HepG2 (cell line): Measurements from ENCODE around the gene CMKLR1. TPM values are rescaled to one million over a fixed set of nuclear protein-coding genes. Genes with fewer than 3 reads are reported as not detected.

ENCODE experiments used
- ATAC-seq: fragments of 200-7000 bp; cut with Tn5 transposase; 3 replicates; pipeline ENCODE4 v1.9.1; 2020; ENCODE audit warnings: mild to moderate bottlenecking, moderate library complexity
- BruUV-seq: library from RNA; stranded (reverse); fragments of 400-500 nt; replicated peaks from 2 replicates; lab custom pipeline; 2021; lab: Mats Ljungman, UMichigan
- CTCF ChIA-PET: fragments of 300-600 bp; formaldehyde crosslinking; extraction: SDS; loops from one replicate; lab custom pipeline; 2021; ENCODE audit warnings: low total read pairs, inconsistent platforms, low intra/inter-chr PET ratio; lab: Yijun Ruan, JAX
- POLR2A ChIA-PET: fragments of 350-600 bp; sonication (Branson Sonifier 250); formaldehyde crosslinking; loops from one replicate; lab custom pipeline; 2020; ENCODE audit warnings: antibody characterized with exemption, inconsistent platforms; lab: Yijun Ruan, JAX
- DNase-seq: peaks from one replicate; pipeline ENCODE4 v3.0.0-alpha.2; 2015; ENCODE audit warnings: low spot score
- FAIRE-seq: peaks from 3 replicates; lab custom pipeline; 2011; peaks lifted over from hg19 to GRCh38; lab: Jason Lieb, UNC
- H2AFZ ChIP-seq: one replicate; pipeline ENCODE4 v1.6.1; 2011; ENCODE audit warnings: low read length, inconsistent platforms
- H3K27ac ChIP-seq: fragments of 300-600 bp; 3 replicates; pipeline ENCODE4 v1.8.0; 2011; ENCODE audit warnings: mixed run types, mild to moderate bottlenecking, mixed read lengths, low read length, inconsistent platforms; ENCODE audit not compliant: insufficient read depth; ENCODE audit errors: extremely low read length
- H3K27me3 ChIP-seq, 2 experiments: fragments of 200-600 bp in 1 of 2; 2 replicates in 1 of 2; 3 replicates in 1 of 2; pipeline versions ENCODE4 v1.6.0 to v1.8.0; 2011; ENCODE audit warnings: low read length in 2 of 2, mild to moderate bottlenecking in 2 of 2, moderate library complexity in 2 of 2, inconsistent platforms in 1 of 2; ENCODE audit not compliant: insufficient read depth in 2 of 2, control insufficient read depth in 1 of 2
- H3K36me3 ChIP-seq, 2 experiments: fragments of 200-600 bp in 1 of 2; replicated peaks in 1 of 2; 2 replicates in 1 of 2; 3 replicates in 1 of 2; pipeline versions ENCODE4 v1.5.1 to v1.8.0; 2011; ENCODE audit warnings: low read length in 2 of 2, inconsistent platforms in 1 of 2; ENCODE audit not compliant: insufficient read depth in 2 of 2, control insufficient read depth in 1 of 2
- H3K4me1 ChIP-seq: 2 replicates; pipeline ENCODE4 v1.5.1; 2012; ENCODE audit warnings: low read length, inconsistent platforms; ENCODE audit not compliant: insufficient read depth
- H3K4me2 ChIP-seq: 2 replicates; pipeline ENCODE4 v1.6.0; 2011; ENCODE audit warnings: low read depth, low read length, inconsistent platforms
- H3K4me3 ChIP-seq, 3 experiments: fragments of 200-600 bp in 1 of 3; sonication (generic), shearing (Covaris generic) in 1 of 3; replicated peaks in 1 of 3; 2 replicates each; pipeline ENCODE4 v1.5.1; 2011 to 2016; ENCODE audit warnings: low read length in 3 of 3, inconsistent platforms in 2 of 3, low read depth in 2 of 3, mild to moderate bottlenecking in 2 of 3, control low read depth in 1 of 3, mixed read lengths in 1 of 3; ENCODE audit not compliant: insufficient read depth in 1 of 3
- H3K79me2 ChIP-seq: one replicate; pipeline ENCODE4 v1.6.1; 2011; ENCODE audit warnings: low read length, inconsistent platforms; ENCODE audit not compliant: insufficient read depth
- H3K9ac ChIP-seq: 2 replicates; pipeline ENCODE4 v1.6.0; 2011; ENCODE audit warnings: mild to moderate bottlenecking, low read depth, low read length, inconsistent platforms; ENCODE audit not compliant: insufficient read depth
- H3K9me3 ChIP-seq: 2 replicates; pipeline ENCODE4 v1.5.1; 2012; ENCODE audit warnings: mild to moderate bottlenecking, low read length
- H4K20me1 ChIP-seq: 2 replicates; pipeline ENCODE4 v1.6.0; 2011; ENCODE audit warnings: inconsistent platforms, mild to moderate bottlenecking, low read length, moderate library complexity; ENCODE audit not compliant: insufficient read depth
- ATF7 ChIP-seq, 2 experiments: fragments of 450-650 bp in 1 of 2; sonication (generic) in 1 of 2; formaldehyde crosslinking in 1 of 2; IDR thresholded peaks; 2 replicates each; pipeline versions ENCODE4 v1.4.0 to v1.6.1; 2016 to 2020; ENCODE audit warnings: antibody characterized with exemption in 1 of 2, mild to moderate bottlenecking in 1 of 2, missing genetic modification reagents in 1 of 2
- CREB1 ChIP-seq, 2 experiments: fragments of 450-650 bp in 1 of 2; IDR thresholded peaks; 2 replicates each; pipeline ENCODE4 v1.6.1; 2016 to 2017; ENCODE audit warnings: control low read depth in 1 of 2, mild to moderate bottlenecking in 1 of 2, missing compliant biosample characterization in 1 of 2, missing genetic modification characterization in 1 of 2
- KAT8 ChIP-seq: IDR thresholded peaks from 2 replicates; pipeline ENCODE4 v1.6.1; 2016; ENCODE audit warnings: missing genetic modification reagents, missing compliant biosample characterization
- MAF1 ChIP-seq: sonication (generic); formaldehyde crosslinking; IDR thresholded peaks from 2 replicates; pipeline ENCODE4 v1.5.0; 2020; ENCODE audit warnings: missing genetic modification reagents, borderline replicate concordance
- MTA3 ChIP-seq: sonication (generic); formaldehyde crosslinking; IDR thresholded peaks from 2 replicates; pipeline ENCODE4 v1.4.0; 2020; ENCODE audit warnings: missing genetic modification reagents
- PCBP1 ChIP-seq: fragments of 200-400 bp; formaldehyde crosslinking; IDR thresholded peaks from 2 replicates; pipeline ENCODE4 v1.6.1; 2017; ENCODE audit warnings: mild to moderate bottlenecking, low read depth, low read length, borderline replicate concordance
- SALL2 ChIP-seq: sonication (generic); formaldehyde crosslinking; IDR thresholded peaks from 2 replicates; pipeline ENCODE4 v1.8.1; 2023; ENCODE audit warnings: mild to moderate bottlenecking, missing genetic modification reagents, inconsistent platforms
- STAT5B ChIP-seq: sonication (generic); formaldehyde crosslinking; IDR thresholded peaks from 2 replicates; pipeline ENCODE4 v1.4.0; 2020; ENCODE audit warnings: missing genetic modification reagents
- ZBTB26 ChIP-seq: IDR thresholded peaks from 2 replicates; pipeline ENCODE4 v1.6.1; 2016; ENCODE audit warnings: missing compliant biosample characterization, missing genetic modification reagents, borderline replicate concordance
- ZBTB34 ChIP-seq: sonication (generic); formaldehyde crosslinking; IDR thresholded peaks from 2 replicates; pipeline ENCODE4 v1.8.0; 2022; ENCODE audit warnings: mild to moderate bottlenecking, missing genetic modification reagents
- ZNF441 ChIP-seq: sonication (generic); formaldehyde crosslinking; IDR thresholded peaks from 2 replicates; pipeline ENCODE4 v1.7.0; 2021; ENCODE audit warnings: missing genetic modification reagents, borderline replicate concordance
- ZNF775 ChIP-seq: sonication (generic); formaldehyde crosslinking; IDR thresholded peaks from 2 replicates; pipeline ENCODE4 v1.4.0; 2020; ENCODE audit warnings: missing genetic modification reagents, mild to moderate bottlenecking, moderate library complexity, borderline replicate concordance
- ZSCAN25 ChIP-seq: sonication (generic); formaldehyde crosslinking; IDR thresholded peaks from 2 replicates; pipeline ENCODE4 v1.8.0; 2022; ENCODE audit warnings: mild to moderate bottlenecking, missing genetic modification reagents
- WGBS: methylation state at CpG from one replicate; pipeline ENCODE4 v1.1.6; 2017; ENCODE audit warnings: low lambda C conversion rate; 5-methylcytosine and 5-hydroxymethylcytosine counted together
- in situ Hi-C: cut with HindIII; loops from 2 replicates; pipeline ENCODE4 v1.10.0; 2017; ENCODE audit warnings: low pct_unique_long_range_greater_than_20kb; ENCODE audit not compliant: extremely low pct_ligation_motif_present
- intact Hi-C: fragments of 100-400 bp; cut with micrococcal nuclease; formaldehyde crosslinking; loops from one replicate; pipeline ENCODE4 v1.10.0; 2022; ENCODE audit not compliant: unreplicated experiment
- polyA plus RNA-seq, 8 experiments: library from polyadenylated mRNA; depleted of rRNA in 3 of 8; stranded (reverse) in 7 of 8; unstranded in 1 of 8; fragments of >200 nt; fragmentation: Illumina TruSeq in 4 of 8; extraction: Trizol in 4 of 8; gene quantifications; 2 replicates each; pipeline versions ENCODE4 v1.2.1 to v1.2.3, GENCODE V29; 2011 to 2016; ENCODE audit warnings: low read depth in 4 of 8, missing spikeins in 1 of 8, mixed read lengths in 1 of 8; ENCODE audit not compliant: insufficient read depth in 1 of 8
- total RNA-seq, 5 experiments: library from RNA; depleted of rRNA; stranded (reverse); fragments of >200 nt; fragmentation: Illumina TruSeq; extraction: Trizol; gene quantifications; 2 replicates each; pipeline ENCODE4 v1.2.3, GENCODE V29; 2016; ENCODE audit warnings: low read depth in 1 of 5
- TF ChIP-seq, protein P1 (sequence below): sonication (generic); formaldehyde crosslinking; IDR thresholded peaks from 2 replicates; pipeline ENCODE4 v1.4.0; 2020; ENCODE audit warnings: missing genetic modification reagents, borderline replicate concordance

The CMKLR1 gene
- total and polyA plus RNA-seq, 2 of the 13 experiments (the other 11 are each of a cell fraction or from before 2014, with no cell fraction given) = not detected

- BruUV-seq = no TSS peak
- CTCF ChIA-PET = no interaction called here
- no peaks in the 10 kb centered on the region for H4K20me1 ChIP-seq
Observed at GRCh38 chr12:108260039-108260438, 79.1 kb downstream of the CMKLR1 start.

DNA sequence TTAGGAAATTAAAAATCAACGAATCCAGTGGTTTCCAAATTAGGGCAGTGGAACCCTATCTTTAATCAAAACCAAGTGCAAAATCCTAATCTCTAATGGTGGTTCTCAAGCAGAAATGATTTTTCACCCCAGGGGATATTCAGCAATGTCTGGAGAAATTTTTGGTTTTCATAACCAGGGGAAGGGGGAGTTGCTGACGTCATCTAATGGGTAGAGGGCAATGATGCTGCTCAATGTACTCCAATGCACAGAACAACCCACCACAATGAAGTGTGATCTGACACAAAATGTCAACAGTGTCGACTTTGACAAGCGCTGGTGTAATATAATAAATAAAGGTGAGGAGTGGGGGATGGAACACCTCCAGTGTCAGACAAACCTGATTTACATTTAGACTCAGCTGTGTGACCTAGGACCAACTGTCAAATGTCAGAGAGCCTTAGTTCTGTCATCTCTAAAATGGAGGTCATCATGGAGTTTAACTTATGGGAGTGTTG lies 81.5 kb downstream of the CMKLR1 start:
- Histone ChIP-seq H3K4me3 (no peak overlapping the region), H3K79me2 (no peaks in the 10 kb centered on the region), H4K20me1 (no peaks in the 10 kb centered on the region), H3K9ac (no peak overlapping the region), H3K9me3 (no peaks in the 10 kb centered on the region), H3K27me3 (peaks cover 0 to 9% of the 10 kb centered on the region in 2 experiments; a peak in 2 of 5 replicates), H3K27ac (no peak overlapping the region), H3K4me1 (no peaks in the 10 kb centered on the region), H3K36me3 (no peaks in the 10 kb centered on the region), H2AFZ (no peak overlapping the region)
- no peak for DNase-seq
- no peak for ATAC-seq
- ChIA-PET CTCF (no interaction called here), POLR2A (no interaction called here)
- 41% methylated on average over 4 of the region's 4 CpGs for WGBS
- intact Hi-C loops (no loop called here), in situ Hi-C loops (no loop called here)
- BruUV-seq = no TSS peak
- no peak for FAIRE-seq
- TF ChIP-seq ATF7 (IDR thresholded peaks at IDR 0.05) (peak; percentile 83), ATF7 (CRISPR knock-in tag; IDR thresholded peaks at IDR 0.05) (no peak), ZBTB26 (CRISPR knock-in tag) (no peak), ZBTB34 (CRISPR knock-in tag) (no peak), CREB1 (IDR thresholded peaks at IDR 0.05) (peak; percentile 90), CREB1 (CRISPR knock-in tag; IDR thresholded peaks at IDR 0.05) (no peak)
- TF ChIP-seq, all 625 proteins: peak for 2
- H3K4me2 ChIP-seq = no peak overlapping the region

More at GRCh38 chr12:108260039-108260438, 79.1 kb downstream of the CMKLR1 start:
- no peaks in the 10 kb centered on the region for H3K79me2 ChIP-seq
- POLR2A ChIA-PET = no interaction called here
- DNase-seq (no peak), FAIRE-seq (no peak), ATAC-seq (no peak)
- H2AFZ ChIP-seq = no peak overlapping the region
- no peaks in the 10 kb centered on the region for H3K9me3 ChIP-seq
- WGBS = 3% methylated on average over 3 of the region's 3 CpGs
- no peak for TF ChIP-seq ZNF441 (CRISPR knock-in tag)
- no peak for TF ChIP-seq PCBP1
- no peak for TF ChIP-seq KAT8
- TF ChIP-seq MAF1 (CRISPR knock-in tag) = no peak
- no peak for TF ChIP-seq ZNF775 (CRISPR knock-in tag)
- TF ChIP-seq SALL2 (CRISPR knock-in tag) = no peak
- no peak for TF ChIP-seq ZSCAN25 (CRISPR knock-in tag)
- TF ChIP-seq MTA3 (CRISPR knock-in tag) = no peak
- TF ChIP-seq, protein P1, sequence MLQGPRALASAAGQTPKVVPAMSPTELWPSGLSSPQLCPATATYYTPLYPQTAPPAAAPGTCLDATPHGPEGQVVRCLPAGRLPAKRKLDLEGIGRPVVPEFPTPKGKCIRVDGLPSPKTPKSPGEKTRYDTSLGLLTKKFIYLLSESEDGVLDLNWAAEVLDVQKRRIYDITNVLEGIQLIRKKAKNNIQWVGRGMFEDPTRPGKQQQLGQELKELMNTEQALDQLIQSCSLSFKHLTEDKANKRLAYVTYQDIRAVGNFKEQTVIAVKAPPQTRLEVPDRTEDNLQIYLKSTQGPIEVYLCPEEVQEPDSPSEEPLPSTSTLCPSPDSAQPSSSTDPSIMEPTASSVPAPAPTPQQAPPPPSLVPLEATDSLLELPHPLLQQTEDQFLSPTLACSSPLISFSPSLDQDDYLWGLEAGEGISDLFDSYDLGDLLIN = no peak
- TF ChIP-seq STAT5B (CRISPR knock-in tag) = no peak
- no peaks in the 10 kb centered on the region; a peak in 2 of 5 replicates for H3K27me3 ChIP-seq
- H3K4me1 ChIP-seq = no peaks in the 10 kb centered on the region
- H3K27ac ChIP-seq = no peak overlapping the region
- H3K4me2 ChIP-seq = no peak overlapping the region
- no peak overlapping the region for H3K4me3 ChIP-seq
- in situ Hi-C loops = no loop called here
- intact Hi-C loops = no loop called here
- H3K9ac ChIP-seq = no peak overlapping the region
- no peaks in the 10 kb centered on the region for H3K36me3 ChIP-seq
